Measurements from ENCODE around the gene UBE2V1.

Gene UBE2V1

DNA sequence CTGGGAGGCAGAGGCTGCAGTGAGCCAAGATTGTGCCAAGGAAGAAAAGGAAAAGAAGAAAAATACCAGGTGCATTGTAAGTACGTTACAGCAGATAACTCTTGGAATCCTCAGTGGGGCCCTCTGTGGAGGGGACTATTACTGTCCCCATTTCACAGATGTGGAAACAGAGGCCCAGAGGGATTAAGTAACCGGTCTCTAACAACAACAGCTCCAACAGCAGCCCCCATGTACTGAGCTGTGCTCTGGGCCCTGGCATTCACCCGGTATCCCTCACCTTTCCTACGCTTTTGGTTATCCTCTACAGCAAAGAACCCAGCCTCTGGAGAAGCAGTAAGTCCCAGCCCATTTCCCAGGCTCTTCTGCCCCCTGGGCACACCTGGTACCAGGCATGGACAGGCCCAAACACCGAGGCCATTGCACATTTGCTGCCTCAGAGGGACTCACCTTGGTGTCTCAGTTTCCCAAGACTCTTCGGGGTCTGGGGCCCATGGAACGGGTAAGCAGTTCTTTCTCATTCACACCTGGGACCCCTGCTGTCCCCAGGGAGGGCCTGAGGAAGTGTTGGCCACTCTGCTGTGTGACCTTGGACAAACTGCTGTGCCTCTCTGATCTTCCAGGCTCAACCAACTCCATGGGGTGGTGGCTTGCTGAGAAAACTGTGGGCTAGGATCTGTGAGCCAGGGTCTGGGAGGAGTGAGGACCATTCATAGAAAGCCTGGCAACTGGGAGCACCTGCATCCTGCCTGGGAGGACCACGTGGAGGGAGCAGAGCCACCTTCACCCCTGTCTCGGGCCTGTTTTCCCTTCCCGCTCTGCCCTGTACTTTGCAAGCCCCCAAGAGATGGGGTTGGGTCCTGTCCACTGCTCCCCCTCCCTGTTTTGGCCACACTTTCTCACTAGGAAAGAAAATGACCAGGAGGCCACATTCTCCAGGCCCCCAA is 70.3 kb downstream of the UBE2V1 start:
- no peak for DNase-seq

DNA sequence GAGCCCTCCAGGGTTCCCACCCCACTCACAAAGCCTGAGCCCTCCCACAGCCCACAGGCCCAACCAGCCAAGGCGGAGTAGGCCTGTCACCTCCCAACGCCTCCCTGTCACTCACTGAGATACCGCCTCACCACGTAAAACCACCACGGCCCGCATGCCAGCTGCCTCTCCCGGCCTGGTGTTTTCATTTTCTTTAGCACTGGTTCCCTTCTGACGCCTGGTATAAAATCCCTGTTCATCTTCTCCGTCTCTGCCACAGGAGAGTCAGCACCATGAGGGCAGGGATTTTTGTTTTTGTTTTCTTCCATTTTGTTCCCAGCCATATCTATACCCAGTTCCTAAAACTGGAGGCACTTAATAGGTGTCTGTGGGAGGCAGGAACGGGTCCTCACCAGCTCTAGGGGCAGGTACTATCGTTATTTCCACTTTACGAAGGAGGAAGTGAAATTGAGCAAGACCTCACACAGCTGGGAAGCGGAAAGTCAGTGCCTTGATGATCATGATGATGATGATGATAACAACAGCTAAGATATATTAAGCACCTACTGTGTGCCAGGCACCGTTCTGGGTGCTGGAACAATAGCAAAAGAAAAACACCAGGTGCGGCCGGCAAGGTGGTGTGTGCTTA is 71.6 kb downstream of the UBE2V1 start:
- DNase-seq = peak; percentile 79

DNA sequence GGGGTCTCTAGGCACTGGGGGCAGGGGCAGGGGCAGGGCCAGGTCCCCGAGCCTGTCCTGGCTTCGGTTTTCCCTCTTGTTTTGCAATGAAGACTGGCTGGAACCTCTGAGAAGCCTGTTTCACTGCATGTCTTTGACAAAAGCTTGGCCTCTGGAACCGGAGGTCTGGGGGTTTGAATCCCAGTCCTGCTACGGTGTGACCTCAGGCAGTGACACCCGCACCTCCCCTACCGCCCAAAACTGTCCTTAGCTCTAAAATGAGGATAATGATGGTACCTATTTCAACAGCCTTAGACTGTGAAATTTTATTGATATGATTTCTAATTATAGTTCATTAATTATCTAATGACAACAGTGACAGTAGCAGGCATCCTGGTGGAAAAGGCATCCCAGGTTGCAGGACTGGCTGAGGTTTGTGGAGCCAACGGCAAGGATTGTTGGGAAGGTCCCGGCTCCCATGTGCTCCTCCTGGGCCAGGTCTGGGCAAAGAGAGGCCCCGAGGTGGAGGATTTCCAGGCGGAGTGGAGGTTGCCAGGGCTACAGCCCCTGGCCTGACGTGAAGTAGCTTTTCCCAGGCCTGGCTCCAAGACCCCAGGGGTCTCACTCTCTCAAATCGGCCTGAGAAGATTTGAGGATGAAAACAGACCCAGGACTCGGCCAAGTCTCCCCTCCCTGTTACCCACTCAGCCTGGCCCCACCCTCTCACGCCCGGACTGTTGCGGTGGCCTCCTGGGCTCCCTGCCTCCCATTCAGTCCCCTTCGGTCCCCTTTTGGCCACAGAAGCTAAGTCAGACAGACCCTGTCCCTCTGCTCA is 72.3 kb downstream of the UBE2V1 start:
- DNase-seq = peak; percentile 70

DNA sequence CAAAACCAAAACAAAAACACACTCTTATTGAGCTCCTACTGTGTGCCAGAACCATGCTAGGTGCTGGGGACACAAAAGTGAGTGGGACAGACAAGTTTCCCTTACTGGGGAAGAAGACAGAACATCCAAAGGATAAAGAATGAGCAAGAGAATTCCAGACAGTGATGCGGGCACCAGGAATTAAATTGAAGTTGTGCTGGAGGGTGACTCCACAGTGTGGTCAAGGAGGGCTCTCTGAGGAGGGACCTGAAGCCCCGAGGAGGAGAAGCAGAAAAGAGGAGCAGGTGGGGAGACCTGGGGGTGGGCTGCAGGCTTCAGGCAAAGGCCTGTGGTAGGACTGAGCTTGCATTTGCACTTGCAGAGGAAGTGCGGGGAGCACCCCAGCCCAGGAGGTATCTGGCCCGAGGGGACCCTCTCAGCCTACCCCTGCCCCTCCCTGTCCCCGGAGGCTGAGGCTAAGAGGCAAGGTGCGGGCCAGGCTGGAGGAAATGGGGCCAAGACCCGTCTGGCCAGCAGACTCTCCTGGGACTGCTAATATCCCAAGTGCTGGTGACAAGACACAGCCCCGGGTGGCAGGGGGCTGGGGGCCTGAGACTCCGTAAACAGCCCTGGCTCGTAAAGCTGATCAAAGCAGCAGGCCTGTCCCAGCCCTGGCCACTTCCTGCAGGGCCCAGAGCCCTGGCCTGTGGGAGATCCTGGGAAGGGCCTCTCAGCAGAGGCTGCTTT is 73.1 kb downstream of the UBE2V1 start:
- peak; percentile 99 for DNase-seq

DNA sequence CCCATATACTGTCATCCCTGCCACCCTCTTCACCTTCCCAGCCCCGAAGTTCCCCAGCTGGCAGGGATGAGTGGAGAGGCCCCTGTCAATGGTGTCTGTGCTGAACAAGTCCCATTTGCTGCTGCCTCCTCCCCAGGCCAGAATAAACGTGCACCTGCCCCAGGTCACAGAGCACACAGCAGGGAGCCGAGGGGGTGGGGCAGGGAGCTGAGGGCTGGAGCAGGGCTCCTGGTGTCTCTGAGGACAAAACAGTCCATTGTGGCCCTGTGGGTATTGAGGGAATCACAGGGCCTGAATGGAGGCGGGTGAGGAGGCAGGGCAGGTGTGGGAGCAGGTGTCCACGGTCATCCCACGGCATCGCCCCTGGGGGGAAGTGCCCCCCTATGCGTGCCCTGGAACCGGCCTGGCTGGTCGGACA is 74.4 kb downstream of the UBE2V1 start:
- peak; percentile 90 for DNase-seq

DNA sequence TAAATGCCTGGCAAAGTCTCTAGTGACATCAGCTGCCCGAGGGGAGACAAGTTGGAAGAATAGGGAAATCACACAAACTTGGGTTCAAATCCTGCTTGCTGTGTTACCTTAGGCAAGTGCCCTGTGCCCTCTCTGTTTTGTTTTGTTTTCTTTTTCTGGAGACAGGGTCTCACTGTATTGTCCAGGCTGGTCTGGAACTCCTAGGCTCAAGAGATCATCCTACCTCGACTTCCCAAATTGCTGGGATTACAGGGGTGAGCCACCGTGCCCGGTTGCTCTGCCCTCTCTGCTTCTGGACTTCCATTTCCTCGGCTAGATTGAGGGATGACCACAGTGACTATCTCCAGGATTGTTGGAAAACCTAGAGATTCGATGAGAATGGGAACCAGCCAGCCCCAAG is 74.8 kb downstream of the UBE2V1 start:
- DNase-seq = no peak

DNA sequence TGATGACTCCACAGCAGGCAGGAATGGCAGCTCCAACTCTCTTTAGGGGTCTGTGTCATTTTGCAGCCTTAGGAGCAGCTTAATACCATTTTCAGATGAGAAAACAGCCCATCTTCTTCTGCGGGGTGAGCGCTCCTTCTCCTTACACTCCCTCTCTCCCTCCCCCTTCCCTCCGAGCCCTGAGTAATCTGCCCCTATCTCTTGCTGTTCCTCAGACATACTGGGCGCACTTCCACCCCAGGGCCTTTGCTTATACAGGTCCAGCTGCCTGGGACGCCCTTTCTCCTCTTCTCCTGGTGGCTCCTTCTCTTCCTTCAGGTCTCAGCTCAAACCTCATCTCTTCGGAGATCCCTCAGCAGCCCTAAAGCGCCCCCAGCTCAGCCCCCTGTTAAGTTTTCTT is 75.4 kb downstream of the UBE2V1 start:
- no peak for DNase-seq

DNA sequence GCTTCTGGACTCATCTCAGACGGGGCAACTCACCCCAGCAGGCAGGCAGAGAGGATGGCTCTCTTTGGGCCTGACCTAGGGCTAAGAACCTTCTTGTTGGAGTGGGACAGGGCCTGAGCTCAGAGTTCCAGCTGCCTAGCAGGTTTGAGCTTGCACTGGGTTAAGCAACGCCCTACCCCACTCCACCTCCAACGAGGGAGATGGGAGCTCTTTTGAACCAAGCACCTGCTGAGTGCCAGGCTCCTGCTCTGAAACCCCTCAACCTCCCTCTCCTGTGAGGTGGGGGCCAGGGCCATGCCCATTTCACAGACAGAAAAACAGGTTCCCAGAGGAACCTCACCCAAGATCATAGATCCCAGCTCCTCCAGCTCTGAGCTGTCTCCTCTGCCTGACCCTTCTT is 75.8 kb downstream of the UBE2V1 start:
- DNase-seq = no peak

DNA sequence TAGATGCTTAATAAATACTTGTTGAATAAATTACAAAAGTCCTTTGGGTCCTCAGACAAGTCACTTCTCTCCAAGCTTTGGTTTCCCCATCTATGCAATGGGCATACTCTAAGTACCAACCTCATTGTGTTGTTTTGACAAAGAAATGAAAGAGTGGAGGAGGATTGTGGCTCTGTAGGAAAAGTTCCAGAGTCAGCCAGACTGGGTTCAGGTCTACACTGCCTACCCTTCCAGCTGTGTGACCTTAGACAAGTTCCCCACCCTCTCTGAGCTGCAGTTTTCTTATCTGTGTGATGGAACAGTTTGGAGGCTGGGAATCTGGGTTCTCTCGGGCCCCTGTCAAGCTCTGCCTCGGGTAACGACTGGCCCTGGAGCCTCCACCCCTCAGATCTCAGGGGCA is 76.2 kb downstream of the UBE2V1 start:
- no peak for DNase-seq

DNA sequence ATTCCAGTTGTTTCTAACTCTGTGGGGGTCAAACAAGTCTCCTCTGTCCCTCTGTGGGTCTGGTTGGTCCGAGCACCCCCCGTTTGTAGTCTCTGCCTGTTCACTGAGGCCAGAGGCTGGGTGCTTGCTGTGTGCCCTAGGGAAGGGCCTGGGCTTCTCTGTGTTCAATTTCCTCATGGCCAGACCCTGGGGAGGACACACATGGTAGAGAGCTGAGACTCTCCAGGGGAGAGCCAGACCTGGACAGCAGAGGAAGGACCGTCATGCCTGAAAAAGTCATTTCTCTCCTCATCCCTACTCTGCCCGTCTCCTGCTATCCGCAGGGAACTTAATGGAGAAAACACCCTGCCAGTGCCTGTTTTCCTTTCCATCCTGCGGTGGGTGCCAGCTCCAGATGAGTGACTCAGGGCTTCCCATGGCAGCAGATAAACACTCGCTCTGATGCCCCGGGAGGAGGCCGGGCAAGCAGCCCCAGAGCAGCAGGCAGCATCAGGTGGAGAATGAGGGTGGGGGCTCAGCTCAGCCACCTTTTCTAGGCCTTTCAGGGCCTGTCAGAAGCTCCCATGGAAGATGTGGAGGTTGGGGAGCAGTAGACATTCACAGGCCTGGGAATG is 78.3 kb downstream of the UBE2V1 start:
- no peak for DNase-seq

DNA sequence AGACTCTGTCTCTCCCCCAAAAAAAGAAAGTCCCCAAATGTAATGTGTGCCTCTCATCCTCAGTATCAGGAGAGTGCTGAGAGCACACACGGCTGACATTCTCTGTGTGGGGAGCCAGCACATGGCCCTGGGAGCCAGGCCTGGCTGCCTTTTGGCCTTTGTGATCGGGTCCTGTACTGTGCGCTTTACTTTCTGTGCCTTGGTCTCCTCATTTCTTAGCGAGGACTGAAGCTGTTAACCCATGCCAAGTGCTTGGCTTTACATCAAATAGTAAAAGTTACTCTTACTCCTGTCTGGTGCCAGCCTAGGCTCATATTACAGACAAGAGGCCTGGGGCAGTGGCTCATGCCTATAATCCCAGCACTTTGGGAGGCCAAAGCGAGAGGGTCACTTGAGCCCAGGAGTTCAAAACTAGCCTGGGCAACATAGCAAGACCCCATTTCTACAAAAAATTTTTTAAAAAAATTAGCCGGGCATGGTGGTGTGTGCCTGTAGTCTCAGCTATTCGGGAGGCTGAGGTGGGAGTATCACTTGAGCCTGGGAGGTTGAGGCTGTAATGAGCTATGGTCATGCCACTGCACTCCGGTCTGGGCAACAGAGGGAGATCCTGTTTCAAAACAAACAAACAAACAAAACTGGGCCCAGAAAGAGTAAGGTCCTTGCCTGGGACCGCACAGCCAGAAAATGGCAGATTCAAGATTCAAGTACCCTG is 79.8 kb downstream of the UBE2V1 start:
- no peak for DNase-seq
